SKM-1 (cell line): ENCODE measurements around the gene RBBP7.

Experiments used
- DNase-seq: peaks from one replicate; lab custom pipeline; 2025; ENCODE audit not compliant: unreplicated experiment; lab: John Stamatoyannopoulos, UW

Gene RBBP7

DNA sequence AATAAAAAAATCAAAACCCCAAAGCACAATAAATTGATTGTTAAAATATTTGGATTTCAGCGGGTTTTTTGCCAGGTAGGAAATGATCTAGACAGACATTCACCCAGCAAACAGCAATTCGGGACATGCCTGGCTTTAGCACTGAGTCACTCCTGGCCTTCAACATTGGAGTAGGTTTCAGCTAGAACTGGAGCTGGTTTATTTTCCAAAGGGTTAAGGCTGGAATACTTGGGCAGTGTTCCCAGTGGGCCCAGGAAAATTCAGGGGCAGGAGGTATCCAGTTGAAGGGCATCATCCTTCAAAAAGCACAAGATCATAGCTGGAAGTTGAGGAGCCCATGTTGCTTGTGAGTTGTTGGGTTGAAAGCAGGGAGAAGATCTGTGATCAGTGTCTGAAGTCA is 42.9 kb downstream of the RBBP7 start:
- DNase-seq, result no peak

DNA sequence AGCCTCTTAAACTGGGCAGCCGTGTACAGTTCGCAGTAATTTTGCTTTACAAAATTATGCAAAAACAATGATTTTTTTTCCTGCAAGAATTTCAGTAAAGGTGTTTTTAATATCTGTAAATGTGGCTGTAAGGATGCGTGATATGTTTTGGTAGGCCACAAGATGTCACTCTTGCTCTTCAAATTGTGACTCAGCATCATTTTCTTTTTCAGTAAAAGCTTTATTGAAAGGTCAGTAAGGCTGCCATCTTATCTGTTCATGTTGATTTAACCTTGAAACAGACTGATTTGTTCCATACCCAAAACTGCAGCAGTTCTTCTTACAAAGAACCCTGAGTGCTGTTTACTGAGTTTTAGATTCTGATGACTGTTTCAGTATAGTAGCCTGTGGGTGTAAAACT is 44.0 kb downstream of the RBBP7 start:
- peak; percentile 7 for DNase-seq

- DNase-seq, result no peak
Observed at GRCh38 chrX:16825264-16826035, 44.7 kb downstream of the RBBP7 start.

DNA sequence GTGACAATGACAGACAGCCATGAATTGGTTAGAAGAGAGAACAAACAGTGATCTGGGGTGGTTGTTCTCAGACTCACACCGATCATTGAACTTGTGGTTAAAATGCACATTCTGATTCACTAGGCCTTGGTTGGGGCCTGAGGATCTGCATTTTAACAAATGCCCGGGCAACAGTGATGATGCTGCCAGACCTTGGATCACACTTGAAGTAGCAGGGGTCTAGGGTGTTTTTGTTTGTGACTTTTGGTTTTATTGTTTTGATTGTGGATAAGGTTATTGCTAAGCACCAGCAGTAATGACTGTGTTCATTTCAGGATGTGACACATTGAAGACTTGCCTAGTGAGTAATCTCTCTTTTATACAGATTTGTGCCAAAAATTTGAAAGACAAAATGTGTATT is 47.4 kb downstream of the RBBP7 start:
- no peak for DNase-seq

DNA sequence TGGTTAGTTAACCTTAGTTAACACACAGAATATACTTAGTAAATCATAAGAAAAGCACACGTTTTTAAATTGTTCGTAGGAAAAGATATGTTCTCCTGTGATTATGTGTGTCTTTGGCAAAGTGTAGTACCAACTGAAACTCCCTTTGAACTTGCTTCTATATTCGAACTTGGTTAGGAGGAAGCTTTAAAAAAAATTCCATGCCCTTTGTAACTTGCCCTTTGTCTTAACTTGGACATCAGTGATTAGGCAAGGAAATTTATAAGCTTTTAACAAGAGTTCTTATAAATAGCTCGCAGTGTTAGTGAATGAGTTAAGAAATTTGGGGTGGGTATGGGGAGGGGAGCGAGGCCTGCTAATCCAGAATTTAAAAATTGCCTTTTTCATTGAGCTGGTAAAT is 50.5 kb downstream of the RBBP7 start:
- no peak for DNase-seq

GRCh38 chrX:16814597-16814996 is 55.6 kb downstream of the RBBP7 start:
- no peak for DNase-seq

- no peak for DNase-seq
Observed at GRCh38 chrX:16807976-16808542, 62.1 kb downstream of the RBBP7 start.

DNA sequence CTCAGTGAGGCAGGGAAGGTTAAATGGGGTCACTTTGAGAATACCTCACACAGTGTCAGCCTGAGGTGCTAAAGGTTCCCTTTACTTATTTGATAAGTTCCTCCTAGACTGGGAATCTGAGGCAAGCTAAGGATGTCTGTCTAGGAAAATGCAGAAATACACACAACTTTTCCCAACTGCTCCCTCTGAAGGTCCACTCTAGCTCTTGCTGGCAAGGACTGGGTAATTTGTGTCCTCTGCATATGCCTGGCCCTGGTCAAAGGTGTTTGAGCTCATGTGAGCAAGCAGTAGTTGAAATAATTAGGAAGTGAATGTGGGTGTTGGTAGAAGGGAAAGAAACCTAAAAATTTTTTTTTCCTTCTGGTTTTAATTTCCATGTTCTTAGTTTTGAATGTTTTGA is 62.6 kb downstream of the RBBP7 start:
- no peak for DNase-seq

DNA sequence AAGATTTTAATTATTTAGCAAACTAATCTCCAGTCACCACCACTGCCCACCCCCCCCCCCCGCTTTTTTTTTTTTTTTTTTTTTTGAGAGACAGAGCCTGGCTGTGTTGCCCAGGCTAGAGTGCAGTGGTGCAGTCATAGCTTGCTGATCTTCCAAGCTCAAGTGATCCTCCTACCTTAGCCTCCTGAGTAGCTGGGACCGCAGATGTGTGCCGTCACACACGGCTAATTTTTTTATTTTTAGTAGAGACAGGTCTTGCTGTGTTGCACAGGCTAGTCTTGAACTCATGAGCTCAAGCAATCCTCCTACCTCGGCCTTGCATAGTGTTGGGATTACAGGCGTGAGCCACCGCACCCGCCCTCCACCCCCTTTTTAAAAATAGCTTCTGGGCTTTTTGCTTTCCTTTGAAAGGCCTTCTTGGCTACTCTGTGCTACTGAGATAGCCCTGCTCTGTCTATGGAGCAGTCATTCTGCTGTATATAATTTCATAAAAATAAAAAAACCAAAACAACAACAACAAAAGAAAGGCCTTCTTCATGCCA is 65.2 kb downstream of the RBBP7 start:
- DNase-seq, result no peak

GRCh38 chrX:16797841-16798240 is 72.3 kb downstream of the RBBP7 start:
- DNase-seq, result no peak

- DNase-seq, result no peak
Observed at GRCh38 chrX:16797358-16797757, 72.8 kb downstream of the RBBP7 start.

- no peak for DNase-seq
Observed at GRCh38 chrX:16796298-16796697, 73.9 kb downstream of the RBBP7 start.
